ACC112 (cell line): ENCODE measurements around the gene NPEPL1.

Experiments used
- H2AFZ ChIP-seq: fragments of 200-600 bp; sonication (generic); one replicate; pipeline ENCODE4 v1.6.0; 2017; ENCODE audit warnings: antibody characterized with exemption, low read length; ENCODE audit not compliant: unreplicated experiment
- H3K27ac ChIP-seq: fragments of 200-600 bp; sonication (generic); 2 replicates; pipeline ENCODE4 v1.5.1; 2014; ENCODE audit warnings: low read depth, mild to moderate bottlenecking, antibody characterized with exemption, low read length, moderate library complexity
- H3K27me3 ChIP-seq: fragments of 200-600 bp; sonication (generic); 2 replicates; pipeline ENCODE4 v1.6.1; 2014; ENCODE audit warnings: mild to moderate bottlenecking, antibody characterized with exemption, low read length, moderate library complexity, mixed read lengths; ENCODE audit not compliant: insufficient read depth
- H3K36me3 ChIP-seq: fragments of 200-600 bp; sonication (generic); 2 replicates; pipeline ENCODE4 v1.6.1; 2016; ENCODE audit warnings: mild to moderate bottlenecking, antibody characterized with exemption, low read length, moderate library complexity, mixed read lengths; ENCODE audit not compliant: insufficient read depth
- H3K4me1 ChIP-seq: fragments of 200-600 bp; sonication (generic); one replicate; pipeline ENCODE4 v1.6.1; 2016; ENCODE audit warnings: low read length, mixed read lengths; ENCODE audit not compliant: insufficient read depth, unreplicated experiment, control insufficient read depth
- H3K4me3 ChIP-seq: fragments of 200-600 bp; sonication (generic); 2 replicates; pipeline ENCODE4 v1.5.1; 2014; ENCODE audit warnings: mild to moderate bottlenecking, low read depth, low read length
- H3K79me2 ChIP-seq: fragments of 200-600 bp; sonication (generic); one replicate; pipeline ENCODE4 v1.6.0; 2016; ENCODE audit warnings: low read length; ENCODE audit not compliant: control insufficient read depth, unreplicated experiment, insufficient read depth

Gene NPEPL1

DNA sequence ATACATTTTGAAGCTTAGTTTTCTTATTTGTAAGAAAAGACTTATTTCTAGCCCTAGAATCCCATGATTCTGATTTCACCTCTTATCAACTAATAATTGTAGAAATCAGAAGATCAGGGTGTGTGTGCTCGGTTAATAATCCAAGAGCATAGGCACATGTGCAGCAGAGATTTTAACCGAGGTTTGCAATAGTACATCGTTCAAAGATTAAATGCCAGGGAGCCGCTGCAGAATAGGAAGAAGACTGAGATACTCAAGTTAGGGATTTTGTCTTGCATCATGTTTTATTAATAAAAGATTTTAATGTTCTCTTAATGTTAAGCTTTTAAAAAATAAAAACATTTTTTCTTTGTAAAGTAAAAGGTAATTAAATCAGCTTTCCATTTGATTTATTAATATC is 34.6 kb upstream of the NPEPL1 start:
- Histone ChIP-seq H3K36me3 (no peaks in the 10 kb centered on the region; the same call in 1 of the 2 replicates), H3K79me2 (peaks cover 94% of the 10 kb centered on the region), H2AFZ (no peak overlapping the region), H3K27me3 (no peaks in the 10 kb centered on the region), H3K4me3 (peak overlapping the region; percentile 99), H3K4me1 (peaks cover 42% of the 10 kb centered on the region), H3K27ac (no peak overlapping the region)

DNA sequence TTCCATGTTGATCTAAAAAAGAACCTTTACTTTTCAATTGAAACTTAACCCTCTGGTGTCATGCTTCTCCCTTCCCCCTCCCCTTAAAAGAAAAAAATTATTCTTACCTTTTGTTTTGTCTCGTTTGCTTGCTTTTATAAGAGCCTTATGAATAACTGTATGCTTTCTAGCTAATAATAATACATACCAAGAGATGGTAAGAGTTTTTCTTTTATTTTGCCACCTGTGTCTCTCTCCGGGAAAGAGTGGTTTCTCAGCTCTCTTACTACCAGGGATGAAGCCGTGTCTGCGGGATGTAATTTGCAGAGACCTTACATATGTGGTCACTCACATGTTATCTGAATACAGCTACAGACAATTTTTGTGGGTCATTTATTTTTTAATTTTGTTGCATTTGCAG is 33.8 kb upstream of the NPEPL1 start:
- Histone ChIP-seq H3K27me3 (no peaks in the 10 kb centered on the region), H3K79me2 (peaks cover 91% of the 10 kb centered on the region), H3K4me1 (peaks cover 42% of the 10 kb centered on the region), H3K27ac (no peak overlapping the region), H3K36me3 (no peaks in the 10 kb centered on the region; the same call in 1 of the 2 replicates), H3K4me3 (peak overlapping the region; percentile 36; the same call in 1 of the 2 replicates), H2AFZ (no peak overlapping the region)

- H3K36me3 ChIP-seq = no peaks in the 10 kb centered on the region; the same call in 1 of the 2 replicates
Measured at GRCh38 chr20:58659841-58660240, 32.8 kb upstream of the NPEPL1 start.

GRCh38 chr20:58660855-58661597 is 31.6 kb upstream of the NPEPL1 start:
- H3K27me3 ChIP-seq = no peaks in the 10 kb centered on the region
- H3K27ac ChIP-seq = no peak overlapping the region
- H2AFZ ChIP-seq = no peak overlapping the region
- H3K36me3 ChIP-seq = no peaks in the 10 kb centered on the region; the same call in 1 of the 2 replicates
- no peak overlapping the region for H3K4me3 ChIP-seq
- peaks cover 90% of the 10 kb centered on the region for H3K79me2 ChIP-seq
- peaks cover 24% of the 10 kb centered on the region for H3K4me1 ChIP-seq

More at GRCh38 chr20:58659841-58660240, 32.8 kb upstream of the NPEPL1 start:
- peaks cover 36% of the 10 kb centered on the region for H3K4me1 ChIP-seq
- no peak overlapping the region for H3K27ac ChIP-seq
- no peaks in the 10 kb centered on the region for H3K27me3 ChIP-seq
- no peak overlapping the region for H3K4me3 ChIP-seq
- peaks cover 92% of the 10 kb centered on the region for H3K79me2 ChIP-seq
- H2AFZ ChIP-seq = no peak overlapping the region

GRCh38 chr20:58661598-58662473 is 30.8 kb upstream of the NPEPL1 start:
- H3K79me2 ChIP-seq = peaks cover 83% of the 10 kb centered on the region
- peaks cover 16% of the 10 kb centered on the region for H3K4me1 ChIP-seq
- H3K27ac ChIP-seq = no peak overlapping the region

DNA sequence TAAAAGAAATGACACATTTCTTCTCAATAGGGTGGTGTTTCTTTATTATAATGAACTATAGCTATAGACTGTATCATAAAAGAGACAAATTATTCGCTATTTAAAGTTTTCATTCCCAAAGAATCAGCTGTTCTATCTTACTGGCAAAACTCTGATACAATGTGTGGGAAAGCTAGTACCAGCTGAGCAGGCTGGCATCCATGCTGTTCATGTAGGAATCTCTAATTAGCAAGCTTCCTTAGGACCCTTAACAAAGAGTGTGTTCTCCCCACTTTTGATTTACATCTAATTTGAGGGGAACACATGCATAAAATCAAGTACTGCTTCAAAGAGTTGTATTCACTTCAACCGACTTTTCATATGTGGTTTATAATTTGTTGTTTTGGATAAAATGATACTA is 28.3 kb upstream of the NPEPL1 start:
- Histone ChIP-seq H3K27ac (no peak overlapping the region), H3K4me3 (no peak overlapping the region), H3K4me1 (no peaks in the 10 kb centered on the region), H3K36me3 (peaks cover 17% of the 10 kb centered on the region), H3K27me3 (no peaks in the 10 kb centered on the region), H2AFZ (no peak overlapping the region), H3K79me2 (peaks cover 69% of the 10 kb centered on the region)

More at GRCh38 chr20:58661598-58662473, 30.8 kb upstream of the NPEPL1 start:
- H3K27me3 ChIP-seq = no peaks in the 10 kb centered on the region
- H3K36me3 ChIP-seq = peaks cover under 1% of the 10 kb centered on the region; the same call in 1 of the 2 replicates
- H2AFZ ChIP-seq = no peak overlapping the region
- H3K4me3 ChIP-seq = no peak overlapping the region

DNA sequence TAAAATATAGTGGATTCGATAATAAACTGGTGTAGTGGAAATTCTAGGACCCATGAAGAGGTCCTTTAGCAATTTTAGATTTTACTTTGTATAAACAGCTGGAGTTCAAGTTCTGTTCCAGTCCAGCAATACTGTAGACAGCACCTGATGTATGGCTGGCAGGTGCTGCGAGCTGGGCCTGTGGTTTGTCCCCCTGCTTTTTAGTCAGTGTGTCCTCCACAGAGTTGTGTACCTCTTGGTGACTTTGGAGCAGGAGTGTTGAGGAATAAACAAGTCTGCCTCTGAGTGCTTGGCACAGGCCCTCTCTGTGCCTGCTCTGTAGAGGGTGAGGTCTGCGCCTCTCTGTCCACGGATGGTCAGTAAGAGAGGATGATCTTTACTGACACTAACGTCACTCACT is 27.7 kb upstream of the NPEPL1 start:
- no peak overlapping the region for H3K4me3 ChIP-seq
- H3K36me3 ChIP-seq = peaks cover 21% of the 10 kb centered on the region
- no peaks in the 10 kb centered on the region for H3K4me1 ChIP-seq
- H3K79me2 ChIP-seq = peaks cover 65% of the 10 kb centered on the region
- H3K27me3 ChIP-seq = no peaks in the 10 kb centered on the region
- no peak overlapping the region for H3K27ac ChIP-seq
- no peak overlapping the region for H2AFZ ChIP-seq

GRCh38 chr20:58665606-58666005 is 27.0 kb upstream of the NPEPL1 start:
- peaks cover 58% of the 10 kb centered on the region for H3K79me2 ChIP-seq
- no peak overlapping the region for H3K4me3 ChIP-seq
- H3K4me1 ChIP-seq = no peaks in the 10 kb centered on the region
- H3K27me3 ChIP-seq = no peaks in the 10 kb centered on the region
- peaks cover 26% of the 10 kb centered on the region for H3K36me3 ChIP-seq
- no peak overlapping the region for H2AFZ ChIP-seq
- H3K27ac ChIP-seq = no peak overlapping the region

GRCh38 chr20:58666702-58667101 is 25.9 kb upstream of the NPEPL1 start:
- Histone ChIP-seq H3K4me3 (no peak overlapping the region), H2AFZ (no peak overlapping the region), H3K79me2 (peaks cover 47% of the 10 kb centered on the region), H3K27me3 (no peaks in the 10 kb centered on the region), H3K36me3 (peaks cover 32% of the 10 kb centered on the region), H3K27ac (no peak overlapping the region), H3K4me1 (no peaks in the 10 kb centered on the region)

- H3K4me3 ChIP-seq = no peak overlapping the region
- peaks cover 38% of the 10 kb centered on the region for H3K79me2 ChIP-seq
- H2AFZ ChIP-seq = no peak overlapping the region
- H3K4me1 ChIP-seq = no peaks in the 10 kb centered on the region
- H3K36me3 ChIP-seq = peaks cover 32% of the 10 kb centered on the region
- H3K27me3 ChIP-seq = no peaks in the 10 kb centered on the region
- no peak overlapping the region for H3K27ac ChIP-seq
Measured at GRCh38 chr20:58667975-58668374, 24.6 kb upstream of the NPEPL1 start.
